ENCODE data around the gene MSANTD1.

MSANTD1 gene

GRCh38 chr4:3234171-3235029 is 14.6 kb upstream of the MSANTD1 start:
- no peak for DNase-seq

- no peak for DNase-seq
These were observed 14.0 kb upstream of the MSANTD1 start for GRCh38 chr4:3235030-3235345.

DNA sequence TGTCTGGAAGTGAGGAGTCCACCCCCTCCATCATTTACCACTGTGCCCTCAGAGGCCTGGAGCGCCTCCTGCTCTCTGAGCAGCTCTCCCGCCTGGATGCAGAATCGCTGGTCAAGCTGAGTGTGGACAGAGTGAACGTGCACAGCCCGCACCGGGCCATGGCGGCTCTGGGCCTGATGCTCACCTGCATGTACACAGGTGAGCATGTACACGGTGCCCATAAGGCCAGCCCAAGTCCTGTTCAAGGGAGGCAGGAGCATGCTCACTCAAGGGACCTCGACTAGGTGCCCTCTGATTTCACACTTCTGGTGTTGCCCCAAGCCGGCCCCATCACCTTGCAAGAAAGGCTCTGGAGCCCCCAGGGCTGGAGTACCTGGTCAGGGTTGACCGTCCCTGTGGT is 13.4 kb upstream of the MSANTD1 start:
- DNase-seq = no peak

- DNase-seq = no peak
These were observed 12.6 kb upstream of the MSANTD1 start for GRCh38 chr4:3236326-3236878.

GRCh38 chr4:3237266-3237665 is 11.7 kb upstream of the MSANTD1 start:
- no peak for DNase-seq

GRCh38 chr4:3237712-3238560 is 11.0 kb upstream of the MSANTD1 start:
- DNase-seq = no peak

DNA sequence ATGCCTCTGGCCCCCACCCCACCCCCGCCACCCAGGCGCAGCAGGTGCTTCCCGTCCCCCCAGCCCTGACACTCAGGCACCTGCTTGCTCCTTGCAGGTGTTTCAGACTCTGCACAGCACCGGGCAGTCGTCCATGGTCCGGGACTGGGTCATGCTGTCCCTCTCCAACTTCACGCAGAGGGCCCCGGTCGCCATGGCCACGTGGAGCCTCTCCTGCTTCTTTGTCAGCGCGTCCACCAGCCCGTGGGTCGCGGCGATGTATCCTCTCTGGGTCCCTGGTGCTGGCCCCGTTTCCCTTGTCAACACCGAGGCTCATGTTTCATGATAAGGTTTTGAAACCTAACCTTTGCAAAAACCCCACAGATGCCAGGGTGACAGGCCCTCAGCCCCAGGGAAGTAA is 10.2 kb upstream of the MSANTD1 start:
- no peak for DNase-seq

GRCh38 chr4:3239303-3239702 is 9.7 kb upstream of the MSANTD1 start:
- DNase-seq = no peak

DNA sequence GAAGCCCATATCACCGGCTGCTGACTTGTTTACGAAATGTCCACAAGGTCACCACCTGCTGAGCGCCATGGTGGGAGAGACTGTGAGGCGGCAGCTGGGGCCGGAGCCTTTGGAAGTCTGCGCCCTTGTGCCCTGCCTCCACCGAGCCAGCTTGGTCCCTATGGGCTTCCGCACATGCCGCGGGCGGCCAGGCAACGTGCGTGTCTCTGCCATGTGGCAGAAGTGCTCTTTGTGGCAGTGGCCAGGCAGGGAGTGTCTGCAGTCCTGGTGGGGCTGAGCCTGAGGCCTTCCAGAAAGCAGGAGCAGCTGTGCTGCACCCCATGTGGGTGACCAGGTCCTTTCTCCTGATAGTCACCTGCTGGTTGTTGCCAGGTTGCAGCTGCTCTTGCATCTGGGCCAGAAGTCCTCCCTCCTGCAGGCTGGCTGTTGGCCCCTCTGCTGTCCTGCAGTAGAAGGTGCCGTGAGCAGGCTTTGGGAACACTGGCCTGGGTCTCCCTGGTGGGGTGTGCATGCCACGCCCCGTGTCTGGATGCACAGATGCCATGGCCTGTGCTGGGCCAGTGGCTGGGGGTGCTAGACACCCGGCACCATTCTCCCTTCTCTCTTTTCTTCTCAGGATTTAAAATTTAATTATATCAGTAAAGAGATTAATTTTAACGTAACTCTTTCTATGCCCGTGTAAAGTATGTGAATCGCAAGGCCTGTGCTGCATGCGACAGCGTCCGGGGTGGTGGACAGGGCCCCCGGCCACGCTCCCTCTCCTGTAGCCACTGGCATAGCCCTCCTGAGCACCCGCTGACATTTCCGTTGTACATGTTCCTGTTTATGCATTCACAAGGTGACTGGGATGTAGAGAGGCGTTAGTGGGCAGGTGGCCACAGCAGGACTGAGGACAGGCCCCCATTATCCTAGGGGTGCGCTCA is 8.7 kb upstream of the MSANTD1 start:
- DNase-seq = no peak

DNA sequence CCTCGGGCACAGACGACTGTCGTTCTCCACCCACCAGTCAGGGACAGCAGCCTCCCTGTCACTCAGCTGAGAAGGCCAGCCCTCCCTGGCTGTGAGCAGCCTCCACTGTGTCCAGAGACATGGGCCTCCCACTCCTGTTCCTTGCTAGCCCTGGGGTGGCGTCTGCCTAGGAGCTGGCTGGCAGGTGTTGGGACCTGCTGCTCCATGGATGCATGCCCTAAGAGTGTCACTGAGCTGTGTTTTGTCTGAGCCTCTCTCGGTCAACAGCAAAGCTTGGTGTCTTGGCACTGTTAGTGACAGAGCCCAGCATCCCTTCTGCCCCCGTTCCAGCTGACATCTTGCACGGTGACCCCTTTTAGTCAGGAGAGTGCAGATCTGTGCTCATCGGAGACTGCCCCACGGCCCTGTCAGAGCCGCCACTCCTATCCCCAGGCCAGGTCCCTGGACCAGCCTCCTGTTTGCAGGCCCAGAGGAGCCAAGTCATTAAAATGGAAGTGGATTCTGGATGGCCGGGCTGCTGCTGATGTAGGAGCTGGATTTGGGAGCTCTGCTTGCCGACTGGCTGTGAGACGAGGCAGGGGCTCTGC is 7.9 kb upstream of the MSANTD1 start:
- DNase-seq = no peak

DNA sequence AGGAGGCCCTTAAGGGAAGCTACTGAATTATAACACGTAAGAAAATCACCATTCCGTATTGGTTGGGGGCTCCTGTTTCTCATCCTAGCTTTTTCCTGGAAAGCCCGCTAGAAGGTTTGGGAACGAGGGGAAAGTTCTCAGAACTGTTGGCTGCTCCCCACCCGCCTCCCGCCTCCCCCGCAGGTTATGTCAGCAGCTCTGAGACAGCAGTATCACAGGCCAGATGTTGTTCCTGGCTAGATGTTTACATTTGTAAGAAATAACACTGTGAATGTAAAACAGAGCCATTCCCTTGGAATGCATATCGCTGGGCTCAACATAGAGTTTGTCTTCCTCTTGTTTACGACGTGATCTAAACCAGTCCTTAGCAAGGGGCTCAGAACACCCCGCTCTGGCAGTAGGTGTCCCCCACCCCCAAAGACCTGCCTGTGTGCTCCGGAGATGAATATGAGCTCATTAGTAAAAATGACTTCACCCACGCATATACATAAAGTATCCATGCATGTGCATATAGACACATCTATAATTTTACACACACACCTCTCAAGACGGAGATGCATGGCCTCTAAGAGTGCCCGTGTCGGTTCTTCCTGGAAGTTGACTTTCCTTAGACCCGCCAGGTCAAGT is 6.9 kb upstream of the MSANTD1 start:
- DNase-seq = no peak

- no peak for DNase-seq
These were observed 5.7 kb upstream of the MSANTD1 start for GRCh38 chr4:3243136-3243780.

DNA sequence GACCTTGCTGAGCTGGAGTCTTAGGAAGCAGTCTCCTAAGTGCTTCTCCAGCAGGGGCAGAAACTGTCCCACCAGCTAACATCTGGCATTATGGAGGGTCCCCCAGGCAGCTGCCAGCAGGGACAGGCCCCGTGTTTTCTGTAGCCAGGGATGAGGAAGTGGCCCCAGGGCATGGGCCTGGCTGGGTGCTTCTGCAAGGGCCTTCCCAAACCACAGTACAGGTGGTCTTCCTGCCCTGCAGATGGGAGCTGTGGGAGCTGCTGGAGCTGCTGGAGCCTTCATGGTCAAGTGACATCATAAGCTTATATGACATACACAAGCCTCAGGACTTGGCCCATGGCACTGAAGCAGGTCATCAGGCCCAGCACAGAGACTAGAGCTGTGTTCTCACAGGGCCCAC is 5.0 kb upstream of the MSANTD1 start:
- no peak for DNase-seq

DNA sequence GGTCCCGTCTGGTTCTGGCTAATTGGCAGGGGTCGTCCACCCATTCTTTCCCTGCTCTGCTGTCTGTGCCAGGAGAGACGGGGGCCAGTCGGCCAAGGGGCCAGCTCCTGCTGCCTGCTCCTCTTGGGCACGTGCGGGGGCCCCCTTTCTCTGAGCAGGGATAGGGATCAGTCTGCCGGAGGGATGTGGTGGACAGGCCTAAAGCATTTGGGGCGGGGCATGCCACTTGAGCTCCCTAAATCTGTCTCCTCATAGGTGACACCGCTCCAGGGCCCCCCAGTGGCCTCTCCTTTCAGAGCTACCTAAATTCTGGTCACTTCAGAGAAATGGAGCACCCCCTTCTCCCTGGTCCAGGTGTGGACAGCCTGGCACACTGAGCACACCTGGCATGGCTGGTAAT is 4.2 kb upstream of the MSANTD1 start:
- DNase-seq = no peak

GRCh38 chr4:3245676-3246075 is 3.3 kb upstream of the MSANTD1 start:
- DNase-seq = no peak

- DNase-seq = no peak
These were observed 2.2 kb upstream of the MSANTD1 start for GRCh38 chr4:3246458-3247398.

DNA sequence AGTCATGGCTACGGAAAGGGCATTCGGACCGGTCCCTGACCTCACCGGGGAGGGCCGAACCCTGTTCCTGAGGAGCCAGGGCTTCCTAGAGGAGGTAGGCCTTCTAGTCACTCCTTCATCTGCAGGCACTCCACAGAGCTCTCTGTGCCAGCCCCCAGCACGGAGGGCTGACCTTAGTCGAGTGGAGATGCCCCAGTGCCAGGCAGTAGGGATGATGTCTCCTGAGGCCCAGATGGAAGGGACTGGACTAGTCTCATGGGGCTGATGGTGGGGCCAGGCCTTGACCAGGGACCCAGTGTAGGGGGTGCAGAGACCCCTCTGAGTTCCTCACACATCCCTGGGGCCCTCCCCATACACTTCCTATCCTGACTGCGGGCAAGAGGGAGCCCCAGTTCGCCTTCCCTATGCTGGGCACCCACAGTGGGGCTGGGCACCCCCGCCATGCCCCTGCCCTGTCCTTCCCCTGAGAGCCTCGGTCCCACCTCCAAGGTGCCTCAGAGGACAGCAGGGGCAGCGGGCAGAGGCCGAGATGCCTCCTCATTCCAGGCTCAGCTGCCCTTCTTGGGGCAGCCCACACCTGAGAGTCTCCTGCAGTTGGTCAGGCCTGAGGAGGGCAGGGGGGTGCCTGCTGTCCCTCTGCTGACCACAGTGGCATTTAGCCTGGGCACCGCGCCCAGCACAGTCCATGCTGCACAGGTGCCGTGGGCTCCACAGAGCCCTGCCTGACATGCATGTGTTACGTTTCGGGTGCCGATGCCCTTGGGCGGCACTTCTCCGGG is 1.4 kb upstream of the MSANTD1 start:
- DNase-seq = no peak

GRCh38 chr4:3248178-3248480 is 830 bp upstream of the MSANTD1 start:
- DNase-seq = no peak

DNA sequence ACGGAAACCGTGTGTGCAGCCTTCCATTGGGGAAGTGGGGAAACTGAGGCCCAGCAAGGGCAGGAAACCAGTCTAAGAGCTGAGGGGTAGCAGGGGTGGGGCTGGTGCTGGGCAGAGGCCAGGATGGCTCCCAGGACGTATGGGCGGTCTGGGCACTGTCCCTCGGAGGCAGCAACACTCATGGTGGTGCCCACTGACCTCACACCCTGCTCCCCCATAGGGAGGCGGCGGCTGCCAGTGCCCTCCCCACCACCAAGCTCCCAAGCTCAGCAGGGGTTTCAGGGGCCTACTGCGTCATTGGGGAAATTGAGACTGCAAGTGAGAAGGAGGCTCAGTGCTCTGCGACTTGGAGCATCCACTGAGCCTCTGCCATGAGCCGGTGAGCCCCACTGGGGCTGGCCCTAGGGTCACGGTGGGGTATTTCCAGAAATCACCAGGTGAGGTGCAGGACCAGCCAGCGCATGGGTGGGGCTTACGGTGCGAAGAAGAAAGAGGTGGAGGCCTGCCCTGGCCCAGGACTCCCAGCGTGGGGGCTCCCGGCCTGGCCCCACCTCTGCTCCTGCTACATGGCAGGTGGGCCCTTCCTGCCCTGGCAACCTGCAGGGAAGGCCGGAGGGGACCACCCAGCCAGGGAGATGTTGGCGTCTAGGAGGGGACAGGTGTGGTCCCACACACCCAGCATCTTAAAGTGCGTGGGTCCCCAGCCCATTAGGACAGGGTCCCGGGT is 915 bp downstream of the MSANTD1 start:
- no peak for DNase-seq

Data from activated T-cell treated with anti-CD3 and anti-CD28 coated beads, Interleukin-2, amount 50 U/mL, for 48 hours (primary cell).